Measurements from ENCODE around the gene RPH3AL.
"Not testable (repeated sequence)": the region's sequence is repeated elsewhere in the genome, so short reads cannot be mapped to it uniquely, and the experiment has no call there.

The RPH3AL gene

DNA sequence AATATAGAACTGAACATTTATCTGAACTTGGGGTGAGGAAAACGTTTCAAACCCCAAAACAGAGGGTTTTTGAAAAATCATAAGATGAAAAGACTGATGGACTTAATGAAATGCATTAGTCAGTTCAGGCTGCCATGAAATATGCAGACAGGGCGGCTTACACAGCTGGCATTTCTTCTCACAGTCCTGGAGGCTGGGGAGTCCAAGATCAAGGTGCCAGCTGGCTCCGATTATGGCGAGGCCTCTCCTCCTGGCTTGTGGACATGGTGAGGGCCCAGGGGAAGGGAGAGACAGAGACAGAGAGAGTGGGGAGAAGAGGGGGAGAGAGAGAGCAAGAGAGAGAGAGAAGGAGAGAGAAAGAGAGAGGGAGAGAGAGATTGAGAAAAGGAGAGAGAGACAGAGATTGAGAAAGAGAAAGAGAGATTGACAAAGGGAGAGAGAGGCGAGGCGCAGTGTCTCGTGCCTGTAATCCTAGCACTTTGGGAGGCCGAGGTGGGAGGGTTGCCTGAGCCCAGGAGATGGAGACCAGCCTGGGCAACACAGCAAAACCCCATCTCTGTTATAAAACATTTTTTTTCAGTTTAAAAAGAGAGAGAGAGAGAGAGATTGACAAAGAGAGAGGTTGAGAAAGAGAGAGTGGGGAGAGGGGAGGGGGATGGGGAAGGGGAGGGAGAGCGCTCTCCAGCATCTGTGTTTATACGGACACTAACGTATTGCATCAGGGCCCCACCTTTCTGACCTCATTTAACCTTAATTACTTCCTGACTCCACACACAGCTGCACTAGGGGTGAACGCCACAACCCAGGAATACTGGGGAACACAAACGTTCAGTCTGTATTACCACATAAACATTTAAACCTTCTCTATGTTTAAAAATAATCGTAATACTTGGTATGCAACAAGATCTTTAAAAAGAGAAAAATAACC, 24.6 kb upstream of the RPH3AL start:
- Histone ChIP-seq H4K5ac (ENCODE audit: low read length) (no peak overlapping the region), H3K27me3 (ENCODE audit: insufficient read depth, low read length, poor library complexity) (no peaks in the 10 kb centered on the region), H3K79me1 (ENCODE audit: low read length) (no peaks in the 10 kb centered on the region), H3K9ac (ENCODE audit: low read length) (no peak overlapping the region), H2BK15ac (replicated peaks; ENCODE audit: low read depth) (no peak overlapping the region), H3K79me2 (ENCODE audit: control insufficient read depth, insufficient read depth, low read length) (no peaks in the 10 kb centered on the region), H3K27ac (ENCODE audit: low read depth, low read length) (no peak overlapping the region), H3K56ac (ENCODE audit: low read length) (no peak overlapping the region), H3K36me3 (ENCODE audit: control insufficient read depth, insufficient read depth, low read length) (no peaks in the 10 kb centered on the region), H3K4me1 (ENCODE audit: control insufficient read depth, low read depth, low read length) (no peaks in the 10 kb centered on the region), H3K4me2 (ENCODE audit: low read length) (no peak overlapping the region), H3K18ac (ENCODE audit: low read length) (no peak overlapping the region), H2BK120ac (ENCODE audit: low read depth, low read length) (no peak overlapping the region), H2BK5ac (ENCODE audit: low read length) (no peak overlapping the region), H3K4ac (ENCODE audit: low read depth, low read length) (no peak overlapping the region), H3K23ac (ENCODE audit: low read length) (no peak overlapping the region), H4K8ac (ENCODE audit: low read depth, low read length) (no peak overlapping the region), H3K4me3 (ENCODE audit: low read length) (no peak overlapping the region), H2AK5ac (ENCODE audit: low read length) (no peak overlapping the region)
- WGBS (ENCODE audit: extremely low coverage, insufficient coverage, low lambda C conversion rate) = no CpG with 5 or more reads among the region's 14 CpGs
- DNase-seq = peak; percentile 35

DNA sequence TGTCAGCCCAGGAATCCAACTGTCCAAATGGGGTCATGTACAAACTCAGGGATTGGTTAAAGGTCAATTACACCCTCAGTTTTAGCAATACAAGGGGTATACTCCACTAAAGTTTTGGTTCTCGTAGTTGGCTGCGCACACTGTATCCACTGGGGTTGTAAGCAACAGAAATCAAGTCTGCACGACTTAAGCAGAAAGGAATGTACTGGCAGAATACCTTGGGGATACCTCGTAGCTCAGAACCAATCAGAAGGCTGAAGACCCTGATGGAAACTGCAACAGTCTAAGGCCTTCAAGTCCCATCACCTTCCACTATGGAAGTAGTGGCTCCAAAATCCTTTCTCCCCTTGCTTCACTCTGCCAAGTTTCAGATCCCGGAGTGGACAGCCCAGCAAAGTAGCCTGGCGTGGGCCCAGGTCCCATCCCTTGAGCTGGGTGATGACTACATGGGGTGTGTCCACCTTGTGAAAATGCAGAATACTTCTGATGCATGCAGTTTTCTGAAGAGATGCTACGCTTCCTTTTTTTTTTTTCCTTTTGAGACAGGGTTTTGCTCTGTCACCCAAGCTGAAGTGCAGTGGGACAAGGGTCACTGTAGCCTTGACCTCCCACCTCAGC, 21.1 kb upstream of the RPH3AL start:
- H2AK5ac ChIP-seq (ENCODE audit: low read length) = no peak overlapping the region
- no peak overlapping the region for H3K4ac ChIP-seq (ENCODE audit: low read depth, low read length)
- no peak overlapping the region for H3K27ac ChIP-seq (ENCODE audit: low read depth, low read length)
- no peak overlapping the region for H4K5ac ChIP-seq (ENCODE audit: low read length)
- H2BK120ac ChIP-seq (ENCODE audit: low read depth, low read length) = no peak overlapping the region
- H3K9ac ChIP-seq (ENCODE audit: low read length) = no peak overlapping the region
- no peak overlapping the region for H3K56ac ChIP-seq (ENCODE audit: low read length)
- no peak overlapping the region for H2BK15ac ChIP-seq (replicated peaks; ENCODE audit: low read depth)
- H4K8ac ChIP-seq (ENCODE audit: low read depth, low read length) = no peak overlapping the region
- no peak overlapping the region for H3K18ac ChIP-seq (ENCODE audit: low read length)
- no CpG with 5 or more reads among the region's 7 CpGs for WGBS (ENCODE audit: extremely low coverage, insufficient coverage, low lambda C conversion rate)
- no peaks in the 10 kb centered on the region for H3K79me2 ChIP-seq (ENCODE audit: control insufficient read depth, insufficient read depth, low read length)
- H3K23ac ChIP-seq (ENCODE audit: low read length) = no peak overlapping the region
- H2BK5ac ChIP-seq (ENCODE audit: low read length) = no peak overlapping the region
- no peaks in the 10 kb centered on the region for H3K27me3 ChIP-seq (ENCODE audit: insufficient read depth, low read length, poor library complexity)
- no peaks in the 10 kb centered on the region for H3K79me1 ChIP-seq (ENCODE audit: low read length)
- no peaks in the 10 kb centered on the region for H3K36me3 ChIP-seq (ENCODE audit: control insufficient read depth, insufficient read depth, low read length)
- H3K4me3 ChIP-seq (ENCODE audit: low read length) = no peak overlapping the region
- H3K4me1 ChIP-seq (ENCODE audit: control insufficient read depth, low read depth, low read length) = no peaks in the 10 kb centered on the region
- peak; percentile 63 for DNase-seq
- no peak overlapping the region for H3K4me2 ChIP-seq (ENCODE audit: low read length)

DNA sequence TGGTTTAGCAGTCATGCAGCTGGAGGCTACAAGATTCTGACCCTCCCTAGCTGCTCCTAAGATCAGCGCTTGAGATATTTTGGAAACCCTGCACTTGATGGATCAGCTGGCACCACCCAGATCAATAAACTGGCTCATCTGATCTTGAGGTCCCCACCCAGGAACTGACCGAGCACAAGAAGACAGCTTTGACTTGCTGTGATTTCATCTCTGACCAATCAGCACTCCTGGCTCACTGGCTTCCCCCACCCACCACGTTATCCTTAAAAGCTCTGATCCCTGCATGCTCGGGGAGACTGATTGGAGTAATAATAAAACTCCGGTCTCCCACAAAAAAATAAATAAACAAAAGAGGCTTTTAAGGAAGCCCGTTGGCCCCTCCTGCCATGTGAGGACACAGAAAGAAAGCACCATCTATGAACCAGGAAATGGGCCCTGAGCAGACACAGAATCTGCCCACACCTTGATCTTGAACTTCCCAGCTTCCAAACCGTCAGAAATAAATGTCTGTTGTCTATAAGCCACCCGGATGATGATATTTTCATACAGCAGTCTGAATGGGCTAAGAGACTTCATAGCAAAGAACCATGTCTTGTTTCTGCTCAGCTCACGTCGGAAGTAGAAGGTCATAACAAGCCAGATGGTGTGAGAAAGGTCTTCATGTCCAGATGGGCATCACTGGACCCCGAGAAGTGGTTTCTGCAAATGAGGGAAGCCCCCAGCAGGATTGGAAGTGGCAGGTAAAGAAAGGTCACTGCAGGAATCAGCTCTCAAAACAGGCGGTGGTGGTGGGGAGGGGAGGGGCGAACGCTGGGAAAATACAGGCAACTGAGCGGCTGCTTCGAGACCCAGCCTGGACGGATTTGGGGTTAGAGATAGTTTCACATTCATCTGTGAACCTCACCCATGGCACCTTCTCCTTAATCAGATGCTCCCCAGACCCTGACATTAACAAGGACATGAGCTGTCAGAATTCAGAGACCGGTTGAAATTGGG, 19.8 kb upstream of the RPH3AL start:
- Histone ChIP-seq H3K36me3 (ENCODE audit: control insufficient read depth, insufficient read depth, low read length) (no peaks in the 10 kb centered on the region), H4K5ac (ENCODE audit: low read length) (no peak overlapping the region), H3K27me3 (ENCODE audit: insufficient read depth, low read length, poor library complexity) (no peaks in the 10 kb centered on the region), H2AK5ac (ENCODE audit: low read length) (no peak overlapping the region), H3K18ac (ENCODE audit: low read length) (no peak overlapping the region), H2BK15ac (replicated peaks; ENCODE audit: low read depth) (no peak overlapping the region), H3K4me3 (ENCODE audit: low read length) (no peak overlapping the region), H2BK5ac (ENCODE audit: low read length) (no peak overlapping the region), H3K4me2 (ENCODE audit: low read length) (no peak overlapping the region), H3K79me2 (ENCODE audit: control insufficient read depth, insufficient read depth, low read length) (no peaks in the 10 kb centered on the region), H4K8ac (ENCODE audit: low read depth, low read length) (no peak overlapping the region), H3K4ac (ENCODE audit: low read depth, low read length) (no peak overlapping the region), H3K27ac (ENCODE audit: low read depth, low read length) (no peak overlapping the region), H3K4me1 (ENCODE audit: control insufficient read depth, low read depth, low read length) (no peaks in the 10 kb centered on the region), H3K56ac (ENCODE audit: low read length) (no peak overlapping the region), H3K23ac (ENCODE audit: low read length) (no peak overlapping the region), H2BK120ac (ENCODE audit: low read depth, low read length) (no peak overlapping the region), H3K79me1 (ENCODE audit: low read length) (no peaks in the 10 kb centered on the region), H3K9ac (ENCODE audit: low read length) (no peak overlapping the region)
- DNase-seq = no peak
- WGBS (ENCODE audit: extremely low coverage, insufficient coverage, low lambda C conversion rate) = no CpG with 5 or more reads among the region's 18 CpGs

DNA sequence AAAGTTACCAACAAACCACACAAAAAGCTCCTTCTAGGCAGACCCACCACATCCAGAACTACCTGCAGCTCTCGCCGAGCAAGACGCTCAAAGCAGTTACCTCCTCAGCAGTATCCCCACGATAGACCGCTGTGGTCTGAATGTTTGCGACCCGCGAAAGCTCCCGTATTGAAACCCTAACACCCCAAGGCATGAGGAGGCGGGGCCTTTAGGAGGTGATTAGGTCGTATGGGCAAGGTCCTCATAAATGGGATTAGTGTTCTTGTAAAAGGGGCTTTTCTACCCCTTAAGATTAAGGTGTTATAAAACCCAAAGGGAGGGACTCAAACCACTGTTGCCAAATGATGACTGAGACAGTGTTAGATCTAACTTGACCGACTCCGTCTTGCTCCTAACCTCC, 19.0 kb upstream of the RPH3AL start:
- no CpG with 5 or more reads among the region's 13 CpGs for WGBS (ENCODE audit: extremely low coverage, insufficient coverage, low lambda C conversion rate)

DNA sequence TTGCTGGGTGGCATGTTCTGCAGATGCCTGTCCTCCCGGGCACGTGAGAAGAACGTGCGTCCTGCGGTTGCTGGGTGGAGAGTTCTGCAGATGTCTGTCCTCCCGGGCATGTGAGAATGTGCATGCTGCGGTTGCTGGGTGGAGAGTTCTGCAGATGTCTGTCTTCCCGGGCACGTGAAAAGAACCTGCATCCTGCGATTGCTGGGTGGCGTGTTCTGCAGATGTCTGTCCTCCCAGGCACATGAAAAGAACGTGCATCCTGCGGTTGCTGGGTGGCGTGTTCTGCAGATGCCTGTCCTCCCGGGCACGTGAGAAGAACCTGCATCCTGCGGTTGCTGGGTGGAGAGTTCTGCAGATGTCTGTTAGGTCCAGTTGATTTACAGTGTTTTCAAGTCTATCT, 15.0 kb upstream of the RPH3AL start:
- H2AK5ac ChIP-seq (ENCODE audit: low read length); H3K9ac ChIP-seq (ENCODE audit: low read length); H3K4me3 ChIP-seq (ENCODE audit: low read length); H3K79me2 ChIP-seq (ENCODE audit: control insufficient read depth, insufficient read depth, low read length); H3K27ac ChIP-seq (ENCODE audit: low read depth, low read length); H3K27me3 ChIP-seq (ENCODE audit: insufficient read depth, low read length, poor library complexity); H3K56ac ChIP-seq (ENCODE audit: low read length); H3K36me3 ChIP-seq (ENCODE audit: control insufficient read depth, insufficient read depth, low read length); H2BK15ac ChIP-seq (replicated peaks; ENCODE audit: low read depth); H2BK5ac ChIP-seq (ENCODE audit: low read length); H3K18ac ChIP-seq (ENCODE audit: low read length); H3K4ac ChIP-seq (ENCODE audit: low read depth, low read length); DNase-seq; H4K8ac ChIP-seq (ENCODE audit: low read depth, low read length); H2BK120ac ChIP-seq (ENCODE audit: low read depth, low read length); H3K23ac ChIP-seq (ENCODE audit: low read length); H3K4me2 ChIP-seq (ENCODE audit: low read length); H3K4me1 ChIP-seq (ENCODE audit: control insufficient read depth, low read depth, low read length); H4K5ac ChIP-seq (ENCODE audit: low read length); H3K79me1 ChIP-seq (ENCODE audit: low read length): not testable (repeated sequence)
- no CpG with 5 or more reads among the region's 17 CpGs for WGBS (ENCODE audit: extremely low coverage, insufficient coverage, low lambda C conversion rate)

More for the DNA sequence above, 19.0 kb upstream of the RPH3AL start:
- Histone ChIP-seq H2BK15ac (replicated peaks; ENCODE audit: low read depth) (no peak overlapping the region), H3K18ac (ENCODE audit: low read length) (no peak overlapping the region), H3K79me1 (ENCODE audit: low read length) (no peaks in the 10 kb centered on the region), H2AK5ac (ENCODE audit: low read length) (no peak overlapping the region), H3K27me3 (ENCODE audit: insufficient read depth, low read length, poor library complexity) (no peaks in the 10 kb centered on the region), H3K4me3 (ENCODE audit: low read length) (no peak overlapping the region), H4K8ac (ENCODE audit: low read depth, low read length) (no peak overlapping the region), H3K56ac (ENCODE audit: low read length) (no peak overlapping the region), H3K27ac (ENCODE audit: low read depth, low read length) (no peak overlapping the region), H2BK5ac (ENCODE audit: low read length) (no peak overlapping the region), H3K23ac (ENCODE audit: low read length) (no peak overlapping the region), H3K4me1 (ENCODE audit: control insufficient read depth, low read depth, low read length) (no peaks in the 10 kb centered on the region), H3K79me2 (ENCODE audit: control insufficient read depth, insufficient read depth, low read length) (no peaks in the 10 kb centered on the region), H3K4ac (ENCODE audit: low read depth, low read length) (no peak overlapping the region), H2BK120ac (ENCODE audit: low read depth, low read length) (no peak overlapping the region), H4K5ac (ENCODE audit: low read length) (no peak overlapping the region), H3K4me2 (ENCODE audit: low read length) (no peak overlapping the region), H3K36me3 (ENCODE audit: control insufficient read depth, insufficient read depth, low read length) (no peaks in the 10 kb centered on the region), H3K9ac (ENCODE audit: low read length) (no peak overlapping the region)
- no peak for DNase-seq
